ENCODE measurements around the gene HJURP. TPM values are rescaled to one million over a fixed set of nuclear protein-coding genes. Genes with fewer than 3 reads are reported as not detected.

Gene HJURP
- total and polyA plus RNA-seq, 2 donors (not counting 3 experiments of a cell fraction or from before 2014, with no cell fraction given), result 34.4 to 60.9 TPM

GRCh38 chr2:233848276-233848675, 6.1 kb downstream of the HJURP start:
- H3K9me1 ChIP-seq (replicated peaks; ENCODE audit: control insufficient read depth, extremely low read depth, insufficient read depth, low read length), result no peaks in the 10 kb centered on the region
- no peak overlapping the region for H3K27ac ChIP-seq (ENCODE audit: insufficient read depth, low read depth, low read length)
- H2AFZ ChIP-seq (ENCODE audit: low read depth, low read length), result no peak overlapping the region
- peaks cover 17% of the 10 kb centered on the region for H3K4me1 ChIP-seq (ENCODE audit: control insufficient read depth, extremely low read depth, insufficient read depth, low read length)
- H3K4me3 ChIP-seq (replicated peaks in 1 of 3; ENCODE audit: insufficient read depth in 1 of 3, low read depth in 1 of 3, low read length in 3 of 3), result no peak overlapping the region
- no peak for DNase-seq (ENCODE audit: low read depth, low spot score)
- dilution Hi-C loops (cut with MboI; ENCODE audit: extremely low pct_ligation_motif_present, low sequenced_read_pairs) (no loop called here), intact Hi-C loops (cut with micrococcal nuclease) (no loop called here)
- H3K36me3 ChIP-seq (ENCODE audit: control insufficient read depth in 2 of 2, extremely low read depth in 1 of 2, insufficient read depth in 2 of 2, low read length in 2 of 2), result peaks cover 4 to 35% of the 10 kb centered on the region in 2 experiments
- H3K9ac ChIP-seq (replicated peaks; ENCODE audit: extremely low read depth, insufficient read depth, low read length), result no peak overlapping the region
- H4K20me1 ChIP-seq (replicated peaks; ENCODE audit: control insufficient read depth, extremely low read depth, insufficient read depth, low read length), result no peaks in the 10 kb centered on the region
- H3K9me3 ChIP-seq (replicated peaks; ENCODE audit: control insufficient read depth, insufficient read depth, low read length), result no peaks in the 10 kb centered on the region
- POLR2A ChIA-PET, result no interaction called here
- CTCF ChIA-PET, result no interaction called here
- FAIRE-seq, result no peak
- no peak overlapping the region for H3K4me2 ChIP-seq (ENCODE audit: insufficient read depth, low read length)
- TF ChIP-seq FOS (IDR thresholded peaks at IDR 0.05; ENCODE audit: borderline replicate concordance, insufficient read depth, low read length) (no peak), JUN (IDR thresholded peaks at IDR 0.05; ENCODE audit: borderline replicate concordance, insufficient read depth, insufficient read length, low read depth) (no peak)
- BruUV-seq (replicated peaks), result no TSS peak
- no peaks in the 10 kb centered on the region for H3K27me3 ChIP-seq (ENCODE audit: control insufficient read depth in 2 of 2, insufficient read depth in 2 of 2, low read length in 2 of 2)
- peaks cover 87% of the 10 kb centered on the region for H3K79me2 ChIP-seq (ENCODE audit: control insufficient read depth, insufficient read depth, low read length)

- Histone ChIP-seq H3K79me2 (ENCODE audit: control insufficient read depth, insufficient read depth, low read length) (peaks cover 86% of the 10 kb centered on the region), H3K36me3 (ENCODE audit: control insufficient read depth in 2 of 2, extremely low read depth in 1 of 2, insufficient read depth in 2 of 2, low read length in 2 of 2) (peaks cover 4 to 42% of the 10 kb centered on the region in 2 experiments), H3K27me3 (ENCODE audit: control insufficient read depth in 2 of 2, insufficient read depth in 2 of 2, low read length in 2 of 2) (no peaks in the 10 kb centered on the region), H3K9me3 (replicated peaks; ENCODE audit: control insufficient read depth, insufficient read depth, low read length) (no peaks in the 10 kb centered on the region), H3K9me1 (replicated peaks; ENCODE audit: control insufficient read depth, extremely low read depth, insufficient read depth, low read length) (no peaks in the 10 kb centered on the region), H3K4me1 (ENCODE audit: control insufficient read depth, extremely low read depth, insufficient read depth, low read length) (peaks cover 10% of the 10 kb centered on the region), H3K9ac (replicated peaks; ENCODE audit: extremely low read depth, insufficient read depth, low read length) (no peak overlapping the region), H3K4me3 (replicated peaks in 1 of 3; ENCODE audit: insufficient read depth in 1 of 3, low read depth in 1 of 3, low read length in 3 of 3) (no peak overlapping the region), H4K20me1 (replicated peaks; ENCODE audit: control insufficient read depth, extremely low read depth, insufficient read depth, low read length) (no peaks in the 10 kb centered on the region), H2AFZ (ENCODE audit: low read depth, low read length) (no peak overlapping the region), H3K4me2 (ENCODE audit: insufficient read depth, low read length) (no peak overlapping the region), H3K27ac (ENCODE audit: insufficient read depth, low read depth, low read length) (no peak overlapping the region)
- TF ChIP-seq POLR2A (IDR thresholded peaks at IDR 0.05; ENCODE audit: low read depth, low read length), result no peak
- TF ChIP-seq POLR2AphosphoS5 (IDR thresholded peaks at IDR 0.05; ENCODE audit: insufficient read depth, low read depth, low read length), result no peak
- TF ChIP-seq JUN (IDR thresholded peaks at IDR 0.05; ENCODE audit: borderline replicate concordance, insufficient read depth, insufficient read length, low read depth), result no peak
- TF ChIP-seq GATA2 (IDR thresholded peaks at IDR 0.05; ENCODE audit: insufficient read depth, insufficient read length, low read depth, low read length), result no peak
- TF ChIP-seq FOS (IDR thresholded peaks at IDR 0.05; ENCODE audit: borderline replicate concordance, insufficient read depth, low read length), result no peak
- no peak for TF ChIP-seq CTCF (IDR thresholded peaks at IDR 0.05; ENCODE audit: extremely low read depth in 1 of 2, insufficient read depth in 1 of 2, low read depth in 1 of 2, low read length in 2 of 2)
- TF ChIP-seq MAX (IDR thresholded peaks at IDR 0.05; ENCODE audit: insufficient read depth, insufficient read length), result no peak
- no peak for TF ChIP-seq EZH2 (IDR thresholded peaks at IDR 0.05; ENCODE audit: borderline replicate concordance, low read depth, low read length, severe bottlenecking)
- DNase-seq (ENCODE audit: low read depth, low spot score) (no peak), FAIRE-seq (no peak)
- ChIA-PET POLR2A (no interaction called here), CTCF (no interaction called here)
- no TSS peak for BruUV-seq (replicated peaks)
- intact Hi-C loops (cut with micrococcal nuclease) (no loop called here), dilution Hi-C loops (cut with MboI; ENCODE audit: extremely low pct_ligation_motif_present, low sequenced_read_pairs) (no loop called here)
These were observed 7.0 kb downstream of the HJURP start for GRCh38 chr2:233847248-233847898.
